PC-3 (cell line): ENCODE data around the gene PCAT7.

Source experiments
- EZH2 ChIP-seq: fragments of 300-600 bp; sonication (generic); IDR thresholded peaks from one replicate; pipeline ENCODE4 v1.6.1; 2017; ENCODE audit warnings: antibody characterized with exemption, mild to moderate bottlenecking, low read length; ENCODE audit not compliant: unreplicated experiment
- EZH2phosphoT487 ChIP-seq: fragments of 300-600 bp; sonication (generic); IDR thresholded peaks from 2 replicates; pipeline ENCODE4 v1.6.1; 2018; ENCODE audit warnings: mild to moderate bottlenecking, antibody characterized with exemption, low read length, borderline replicate concordance

DNA sequence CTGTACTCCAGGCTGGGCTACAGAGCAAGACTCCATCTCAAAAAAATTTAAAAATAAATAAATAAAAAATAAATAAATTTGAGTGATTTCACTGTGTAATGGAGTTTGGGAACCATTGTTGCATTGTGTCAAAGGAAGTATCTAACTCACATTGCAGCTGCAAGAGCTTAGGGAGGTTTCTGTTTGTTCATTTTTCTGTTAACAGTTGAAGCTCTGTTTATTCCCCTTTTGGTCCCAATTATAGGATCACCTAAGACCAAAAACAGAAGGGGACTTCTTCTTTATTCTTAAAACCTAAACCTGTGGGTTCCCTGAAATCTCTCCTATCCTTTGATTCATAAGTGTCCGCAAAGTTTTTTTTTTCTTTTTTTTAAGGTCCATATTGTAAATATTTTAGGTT is 28.6 kb upstream of the PCAT7 start:
- TF ChIP-seq EZH2 (no peak), EZH2phosphoT487 (no peak)
